Stimulated activated CD4-positive, alpha-beta T cell treated with anti-CD3 and anti-CD28 coated beads, Interleukin-2, amount 100 ng/mL, for 48 hours (primary cell): Measurements from ENCODE around the gene IL17REL.
"Not testable (repeated sequence)": the region's sequence is repeated elsewhere in the genome, so short reads cannot be mapped to it uniquely, and the experiment has no call there.

Source experiments
- DNase-seq, 2 donors: peaks; one replicate each; pipeline ENCODE4 v3.0.0-alpha.2; 2020

Gene IL17REL

DNA sequence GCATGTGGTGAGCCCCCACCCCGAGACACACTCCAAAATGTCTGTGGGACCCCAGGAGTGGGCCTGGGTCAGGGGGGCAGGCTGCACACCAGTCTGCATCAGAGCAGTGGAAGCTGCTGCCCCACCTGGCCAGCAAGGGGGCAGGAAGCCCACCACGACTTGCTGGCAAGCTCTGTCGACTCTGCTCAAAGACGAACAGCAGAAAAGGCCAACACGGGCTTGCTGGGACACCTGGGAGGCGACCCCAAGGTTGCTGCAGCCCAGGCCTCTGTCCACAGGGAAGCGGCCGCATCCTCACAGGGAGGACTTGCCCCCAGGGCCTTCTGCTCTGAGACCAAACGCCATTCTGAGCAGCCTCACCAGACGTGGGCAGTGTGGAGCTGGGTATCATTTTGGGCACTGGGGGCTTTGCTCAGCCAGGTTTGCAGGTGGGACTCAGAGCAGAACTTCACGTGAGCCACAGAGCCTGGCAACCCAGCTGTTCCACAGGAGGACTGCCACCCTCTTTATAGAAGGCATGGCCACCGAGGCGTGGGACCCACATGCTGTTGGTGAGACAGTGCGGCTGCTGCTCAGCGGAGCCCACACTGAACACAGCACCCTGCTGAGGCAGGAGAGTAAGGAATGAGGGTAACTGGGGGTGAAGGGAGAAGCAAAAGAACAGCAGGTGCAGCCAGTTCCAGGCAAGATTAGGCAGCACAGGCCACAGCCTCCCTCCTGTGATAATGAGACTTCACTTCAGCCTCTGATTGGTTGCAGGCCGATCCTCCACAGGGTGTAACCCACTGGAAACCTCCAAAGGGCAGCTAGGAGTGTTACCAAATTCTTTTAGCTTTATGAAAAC lies 11.0 kb downstream of the IL17REL start:
- no peak for DNase-seq

DNA sequence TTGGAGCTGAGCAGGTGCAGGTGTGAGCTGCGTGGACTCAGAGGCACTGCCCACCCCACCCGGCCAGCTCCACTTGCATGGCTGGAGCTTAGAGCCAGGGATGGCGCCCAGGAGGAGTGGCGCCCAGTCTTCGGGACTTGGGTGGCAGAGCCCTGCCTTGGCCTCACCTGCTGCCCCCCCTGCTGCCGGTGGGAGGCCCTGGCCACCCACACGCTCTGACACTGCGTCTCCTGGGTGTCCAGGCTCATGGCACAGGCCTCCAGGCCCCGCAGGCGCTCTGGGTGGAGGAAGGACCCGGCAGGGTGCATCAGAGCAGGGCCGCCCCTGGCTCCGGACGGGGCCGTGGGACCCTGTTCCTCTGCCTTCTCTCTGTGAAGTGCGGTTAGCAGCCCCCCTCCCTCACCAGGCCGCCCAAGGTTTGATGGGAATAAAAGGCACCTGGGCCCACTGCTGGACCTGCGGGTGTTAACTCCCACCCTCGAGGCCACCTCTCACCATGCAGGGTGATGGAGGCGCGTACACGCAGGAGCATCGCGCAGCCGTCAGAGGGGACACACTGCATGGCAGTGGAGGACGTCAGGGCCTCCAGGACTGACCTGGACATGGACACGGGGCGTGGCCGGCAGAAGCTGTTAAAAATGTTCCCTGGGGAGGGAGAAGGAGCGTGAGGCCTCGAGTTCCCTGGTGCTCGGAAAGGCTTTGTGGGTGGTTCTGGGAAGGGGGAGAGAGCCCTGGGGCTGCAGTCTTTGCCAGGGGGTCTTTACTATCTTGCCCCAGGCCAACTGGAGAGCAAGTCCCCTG lies 11.8 kb downstream of the IL17REL start:
- no peak for DNase-seq

DNA sequence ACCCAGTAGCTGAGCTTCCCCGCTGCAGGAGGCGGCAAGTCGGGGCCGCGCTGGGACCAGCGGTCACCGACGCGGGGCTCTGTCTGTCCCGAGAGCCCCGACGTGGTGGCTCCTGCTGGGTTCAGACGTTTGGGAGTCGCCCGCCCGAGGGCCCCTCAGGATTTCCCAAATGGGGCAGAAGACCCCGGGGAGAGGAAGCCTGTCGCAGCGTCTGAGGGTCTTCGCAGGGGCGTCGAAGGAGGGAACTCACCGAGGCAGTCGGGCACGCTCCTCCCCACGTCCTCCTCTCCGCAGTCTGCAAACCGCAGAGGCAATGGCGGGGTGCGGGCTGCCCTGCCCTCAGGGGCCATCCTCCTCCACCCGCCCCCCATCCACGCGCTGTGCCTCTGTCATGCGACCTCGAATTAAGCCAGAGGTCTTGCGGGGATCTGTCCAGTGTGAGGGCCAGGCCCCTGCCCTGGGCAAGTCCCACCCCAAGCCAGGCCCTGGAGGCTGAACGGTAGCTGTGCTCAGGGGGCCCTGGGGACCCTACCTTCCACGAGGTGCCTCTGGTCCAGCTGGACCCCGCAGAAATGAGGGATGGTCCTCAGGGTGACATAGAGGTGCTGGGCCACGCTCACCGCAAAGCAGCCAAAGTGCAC lies 12.5 kb downstream of the IL17REL start:
- no peak for DNase-seq

DNA sequence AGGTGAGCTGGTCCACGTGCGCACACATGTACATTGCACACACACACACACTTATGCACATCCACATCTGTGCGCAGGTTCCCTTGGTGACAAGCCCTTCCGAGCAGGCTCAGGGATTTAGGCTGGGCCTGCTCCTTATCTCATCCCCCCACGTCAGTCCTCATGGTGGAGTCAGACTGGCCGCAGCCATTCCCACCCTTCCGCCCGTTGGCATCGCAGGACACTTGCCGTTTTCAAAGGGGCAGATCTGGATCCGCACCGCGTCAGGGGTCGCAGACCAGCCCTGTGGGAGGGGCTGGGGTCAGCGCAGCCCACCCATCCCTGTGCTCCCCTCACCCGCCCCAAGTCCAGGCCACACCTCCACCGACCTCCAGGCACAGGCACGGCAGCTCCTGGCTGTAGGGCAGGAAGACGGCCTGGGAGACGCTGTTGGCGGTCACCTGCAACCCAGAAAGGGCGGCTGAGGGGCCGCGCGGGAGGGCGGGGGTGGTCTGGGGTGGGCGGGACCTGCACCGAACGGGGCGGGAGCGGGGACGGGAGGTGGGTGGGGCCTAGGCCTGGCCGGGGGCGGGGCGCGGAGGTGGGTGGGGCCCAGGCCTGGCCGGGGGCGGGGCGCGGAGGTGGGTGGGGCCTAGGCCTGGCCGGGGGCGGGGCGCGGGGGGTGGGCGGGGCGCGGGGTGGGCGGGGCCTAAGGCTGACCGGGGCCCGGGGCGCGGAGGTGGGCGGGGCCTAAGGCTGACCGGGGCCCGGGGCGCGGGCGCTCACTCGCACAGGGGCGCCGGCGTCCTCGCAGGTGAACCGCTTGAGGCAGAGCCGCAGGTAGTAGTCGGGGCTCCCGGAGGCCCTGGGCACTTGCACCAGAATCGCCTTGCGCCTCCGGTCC lies 13.3 kb downstream of the IL17REL start:
- DNase-seq: no peak

DNA sequence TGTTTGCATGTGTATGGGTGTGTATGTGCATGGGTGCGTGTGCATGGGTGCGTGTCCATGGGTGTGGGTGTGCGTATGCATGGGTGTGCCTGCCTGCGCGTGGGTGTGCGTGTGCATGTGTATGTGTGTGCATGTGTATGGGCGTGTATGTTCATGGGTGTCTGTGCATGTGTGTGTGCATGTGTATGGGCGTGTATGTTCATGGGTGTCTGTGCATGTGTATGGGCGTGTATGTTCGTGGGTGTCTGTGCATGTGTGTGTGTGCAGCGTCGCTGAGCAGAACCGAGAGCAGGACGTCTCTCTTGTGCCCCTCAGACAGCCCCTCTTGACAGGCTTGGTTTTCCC lies 13.9 kb downstream of the IL17REL start:
- no peak for DNase-seq

DNA sequence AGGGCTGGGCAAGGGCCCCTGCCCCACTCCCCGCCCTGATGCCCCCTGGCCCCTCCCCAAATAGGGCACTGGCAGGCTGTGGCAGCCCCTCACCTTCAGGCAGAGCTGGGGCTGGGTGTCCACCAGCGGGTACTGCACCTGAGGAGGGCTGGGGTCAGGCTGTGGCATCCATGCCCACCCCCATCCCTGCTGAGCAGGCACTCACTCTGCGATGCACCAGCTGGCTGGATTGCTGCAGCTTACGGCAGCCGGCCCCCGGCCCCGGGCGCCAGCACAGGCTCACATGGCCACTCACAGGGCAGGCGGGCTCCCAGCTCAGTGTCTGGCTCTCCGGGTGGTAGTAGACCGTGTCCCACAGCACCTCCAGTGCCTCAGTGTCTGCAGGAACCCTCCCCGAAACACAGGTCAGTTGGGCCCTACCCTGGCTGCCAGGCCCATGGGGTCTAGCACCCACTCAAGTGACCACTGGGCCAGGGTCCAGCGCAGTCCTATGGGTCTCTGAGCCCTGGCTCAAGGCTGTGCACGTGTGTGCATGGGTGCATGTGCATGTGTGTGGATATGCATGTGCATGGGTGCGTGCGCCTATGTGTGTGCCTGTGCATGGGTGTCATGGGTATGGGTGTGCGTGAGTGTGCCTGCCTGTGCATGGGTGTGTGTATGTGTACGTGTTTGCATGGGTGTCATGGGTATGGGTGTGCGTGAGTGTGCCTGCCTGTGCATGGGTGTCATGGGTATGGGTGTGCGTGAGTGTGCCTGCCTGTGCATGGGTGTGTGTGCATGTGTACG lies 14.4 kb downstream of the IL17REL start:
- no peak for DNase-seq

DNA sequence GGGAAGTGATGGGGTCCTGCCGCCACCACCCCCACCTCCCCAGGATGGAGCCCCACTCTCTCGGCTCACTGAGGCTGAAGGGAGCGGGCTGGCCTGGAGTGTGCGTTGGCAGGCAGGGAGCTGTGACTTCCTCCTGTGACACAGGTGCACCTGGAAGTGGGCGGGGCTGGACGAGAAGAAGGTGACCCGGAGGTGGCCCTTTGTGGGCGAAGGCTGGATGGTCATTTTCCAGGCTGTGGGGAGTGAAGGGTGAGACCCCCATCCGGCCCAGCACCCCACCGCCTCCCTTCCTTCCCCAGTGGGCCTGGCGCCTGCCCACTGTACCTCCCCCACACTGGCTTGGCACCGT lies 15.3 kb downstream of the IL17REL start:
- no peak for DNase-seq

DNA sequence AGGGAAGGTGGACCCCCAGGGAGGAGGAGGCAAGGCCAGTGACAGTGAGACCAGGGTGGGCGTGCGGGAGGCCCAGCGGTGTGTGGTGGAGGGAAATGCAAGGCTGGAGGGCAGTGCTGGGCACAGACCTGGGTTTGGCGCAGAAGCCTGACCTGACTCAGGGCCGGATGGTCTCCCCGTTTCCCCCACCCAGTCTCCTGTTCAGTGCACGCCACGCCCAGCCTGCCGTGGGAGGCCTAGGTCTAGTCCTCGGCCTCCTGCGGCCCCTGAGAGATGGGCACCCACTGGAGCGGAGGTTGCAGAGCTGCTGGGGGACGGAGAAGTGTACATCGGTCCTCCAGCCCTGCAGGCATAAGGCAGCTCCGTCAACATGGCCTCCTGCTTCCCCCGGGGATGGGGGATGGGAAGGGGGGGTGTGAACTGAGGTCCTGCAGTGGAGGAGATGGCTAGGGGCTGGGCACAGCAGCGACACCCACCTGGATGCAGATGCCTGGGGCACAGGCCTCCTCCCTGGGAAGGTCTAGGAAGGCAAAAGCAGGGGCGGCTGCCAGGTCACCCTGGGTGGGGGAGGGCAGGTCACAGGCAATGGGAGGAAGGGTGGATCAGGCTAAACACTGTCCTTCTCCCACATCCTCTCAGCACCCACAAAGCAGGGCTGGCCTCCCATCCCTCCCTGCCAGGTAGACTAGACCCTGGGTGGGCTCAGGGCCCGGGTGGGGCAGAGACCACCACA lies 15.9 kb downstream of the IL17REL start:
- DNase-seq: no peak

DNA sequence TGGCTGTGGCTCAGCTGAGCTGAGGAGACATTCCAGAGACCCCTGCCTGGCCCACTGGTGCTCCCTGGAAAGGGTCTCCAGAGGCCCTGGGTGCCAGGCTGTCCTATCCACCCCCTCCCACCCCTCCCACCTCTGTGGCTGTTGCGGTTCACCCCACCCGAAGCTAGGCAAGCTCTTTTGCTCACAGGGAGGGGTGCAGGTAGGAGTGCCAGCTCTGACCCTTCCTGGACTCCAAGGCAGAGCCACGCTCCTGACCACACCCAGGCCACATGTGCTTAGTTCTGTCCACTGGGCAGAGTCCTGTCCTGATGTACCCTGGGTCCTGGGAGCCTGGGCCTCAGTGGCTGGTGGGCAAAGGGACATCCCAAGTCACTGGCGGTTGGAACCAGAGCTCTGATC lies 16.4 kb downstream of the IL17REL start:
- no peak for DNase-seq

DNA sequence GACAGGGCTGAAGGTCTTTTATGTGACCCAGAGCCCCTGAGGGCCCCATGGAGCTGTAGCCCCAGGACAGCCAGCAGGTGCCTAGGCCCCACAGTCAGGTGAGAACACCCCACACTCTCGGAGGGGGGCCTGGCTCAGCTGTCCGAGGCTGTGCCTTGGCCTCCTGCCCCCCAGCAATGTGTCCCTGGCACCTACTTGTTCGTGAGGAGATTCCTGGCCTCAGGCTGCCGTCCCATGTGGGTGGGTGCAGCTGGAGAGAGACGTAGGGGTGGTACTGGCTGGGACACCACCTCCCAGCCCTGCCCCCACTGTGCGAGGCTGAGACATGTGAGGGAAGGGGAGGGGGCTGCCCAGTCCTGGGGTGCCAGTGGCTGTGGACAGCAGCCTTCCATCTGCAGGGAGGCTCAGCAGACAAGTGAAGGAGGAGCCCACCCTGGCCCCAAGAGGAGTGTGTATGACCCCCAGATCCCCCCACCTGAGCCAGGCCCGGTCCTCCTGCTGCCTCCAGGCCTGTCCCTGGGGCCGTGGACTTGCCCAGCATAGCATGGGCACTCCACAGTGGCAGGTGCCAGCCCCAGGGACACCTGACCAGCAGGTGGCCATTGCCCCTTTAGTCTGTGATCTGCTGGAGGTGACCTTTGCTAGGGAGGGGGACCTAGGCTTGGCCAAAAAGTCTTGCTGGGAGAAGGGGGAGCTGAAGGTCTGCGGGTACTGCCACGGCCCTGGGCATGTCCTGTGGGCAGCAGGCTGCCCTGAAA lies 17.0 kb downstream of the IL17REL start:
- no peak for DNase-seq

DNA sequence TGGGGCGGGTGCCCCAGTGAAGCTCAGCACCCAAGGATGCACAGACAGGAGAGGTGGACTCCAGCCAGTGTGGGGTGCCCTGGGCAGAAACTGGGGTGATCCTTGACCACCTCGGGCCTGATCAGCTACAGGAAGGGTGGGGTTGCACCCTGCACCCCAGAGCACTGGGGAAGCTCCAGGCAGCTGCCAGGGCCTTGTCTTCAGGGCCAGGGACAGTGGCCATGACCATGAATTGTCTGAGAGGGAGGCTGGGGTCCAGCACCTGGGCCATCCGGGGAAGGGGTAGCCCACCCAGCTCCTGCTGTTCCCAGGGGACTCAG lies 17.6 kb downstream of the IL17REL start:
- DNase-seq: no peak

DNA sequence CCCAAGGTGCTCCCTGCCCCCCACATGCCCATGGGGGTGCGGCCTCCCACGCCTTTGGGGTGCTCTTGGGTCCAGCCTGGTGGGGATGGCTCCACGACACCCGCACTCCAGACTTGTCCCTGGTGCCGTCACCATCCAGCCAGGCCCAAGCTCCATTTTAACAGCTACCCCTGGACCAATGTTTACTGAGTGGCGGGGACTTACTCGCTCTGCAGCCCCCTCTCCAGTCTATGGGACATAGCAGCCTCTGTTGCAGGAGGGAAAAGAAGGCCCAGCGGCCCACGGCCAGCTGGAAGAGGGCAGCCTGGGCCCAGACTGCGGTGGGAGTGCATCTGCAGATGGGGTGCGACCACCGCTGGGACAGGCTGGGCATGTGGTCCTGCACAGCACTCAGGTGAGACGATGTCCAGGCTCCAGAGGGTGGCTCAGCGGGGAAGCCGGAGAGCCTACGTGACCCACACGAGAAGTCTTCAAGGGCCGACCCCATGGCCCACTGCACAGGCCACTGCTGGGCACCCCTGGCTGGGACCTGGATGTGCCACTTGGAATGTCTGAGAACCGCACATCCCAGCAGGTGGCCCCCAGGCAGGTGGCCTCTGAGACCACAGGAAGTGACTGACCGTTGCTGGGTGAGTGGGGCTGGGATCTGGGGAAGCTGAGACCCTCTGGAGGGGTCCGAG lies 18.1 kb downstream of the IL17REL start:
- no peak for DNase-seq

DNA sequence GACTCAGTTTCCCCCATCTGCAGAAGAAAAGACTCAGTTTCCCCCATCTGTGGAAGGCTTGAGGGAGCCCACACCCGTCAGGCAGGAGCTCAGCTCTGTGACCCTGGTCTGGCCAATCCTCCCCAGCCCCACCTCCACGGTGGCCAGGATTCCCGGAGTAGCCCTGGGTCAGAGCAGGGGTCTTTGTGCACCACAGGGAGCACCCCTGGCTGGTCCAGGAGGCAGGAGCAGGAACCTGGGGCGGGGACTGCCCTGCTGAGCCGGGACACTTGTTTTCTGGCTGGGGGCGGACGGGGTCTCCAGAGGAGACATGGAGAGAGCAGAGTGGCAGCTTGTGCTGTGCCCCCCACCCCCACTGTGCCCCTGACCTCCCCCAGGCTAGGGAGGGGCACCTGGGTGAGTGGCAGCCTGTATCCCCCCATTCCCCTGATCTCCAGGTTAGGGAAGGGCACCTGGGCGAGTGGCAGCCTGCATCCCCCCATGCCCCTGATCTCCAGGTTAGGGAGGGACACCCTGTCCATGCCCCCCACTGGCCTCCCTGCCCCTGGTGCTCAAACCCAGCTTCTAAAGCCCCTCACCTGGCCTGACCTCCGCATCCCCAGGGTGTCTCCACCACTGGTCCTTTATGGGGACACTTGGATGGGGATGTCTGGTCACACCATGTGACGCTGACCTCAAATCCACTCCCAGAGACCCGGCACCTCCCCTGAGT lies 18.8 kb downstream of the IL17REL start:
- DNase-seq: no peak

DNA sequence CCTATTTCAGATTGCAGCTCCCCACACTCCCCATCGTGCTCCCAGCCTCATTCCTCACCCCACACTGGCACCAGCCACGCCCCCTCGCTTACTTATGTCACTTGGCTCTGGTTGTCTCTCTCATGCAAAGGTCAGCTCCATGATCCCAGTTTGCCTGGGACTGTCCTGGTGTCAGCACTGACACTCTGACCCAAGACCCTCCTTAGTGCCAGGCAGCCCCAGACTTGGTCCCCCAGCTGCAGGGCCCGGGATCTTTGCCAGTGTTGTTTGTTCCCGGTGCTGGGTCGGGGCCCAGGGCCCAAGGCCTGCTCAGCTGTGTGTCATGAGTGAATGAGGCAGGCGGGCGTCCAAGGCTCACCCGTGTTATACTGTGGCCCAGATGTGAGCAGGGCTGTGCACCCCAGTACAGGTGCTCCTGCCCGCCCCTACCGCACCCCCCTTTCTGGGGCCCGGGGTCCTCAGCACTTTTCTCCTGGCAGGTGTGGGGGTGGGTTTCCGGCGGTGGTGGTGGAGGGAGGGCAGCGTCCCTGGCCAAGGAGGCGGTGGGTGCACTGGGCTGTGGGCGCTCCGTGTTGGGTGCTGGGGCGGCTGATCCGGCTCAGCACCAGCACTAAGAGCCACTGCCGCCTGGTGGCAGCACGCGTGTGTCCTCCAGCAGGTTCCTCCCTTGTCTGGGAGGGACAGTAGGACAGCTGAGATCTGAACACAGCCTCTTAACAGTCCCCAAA lies 19.5 kb downstream of the IL17REL start:
- peak in 1 of 2 donors; percentile 62 for DNase-seq

DNA sequence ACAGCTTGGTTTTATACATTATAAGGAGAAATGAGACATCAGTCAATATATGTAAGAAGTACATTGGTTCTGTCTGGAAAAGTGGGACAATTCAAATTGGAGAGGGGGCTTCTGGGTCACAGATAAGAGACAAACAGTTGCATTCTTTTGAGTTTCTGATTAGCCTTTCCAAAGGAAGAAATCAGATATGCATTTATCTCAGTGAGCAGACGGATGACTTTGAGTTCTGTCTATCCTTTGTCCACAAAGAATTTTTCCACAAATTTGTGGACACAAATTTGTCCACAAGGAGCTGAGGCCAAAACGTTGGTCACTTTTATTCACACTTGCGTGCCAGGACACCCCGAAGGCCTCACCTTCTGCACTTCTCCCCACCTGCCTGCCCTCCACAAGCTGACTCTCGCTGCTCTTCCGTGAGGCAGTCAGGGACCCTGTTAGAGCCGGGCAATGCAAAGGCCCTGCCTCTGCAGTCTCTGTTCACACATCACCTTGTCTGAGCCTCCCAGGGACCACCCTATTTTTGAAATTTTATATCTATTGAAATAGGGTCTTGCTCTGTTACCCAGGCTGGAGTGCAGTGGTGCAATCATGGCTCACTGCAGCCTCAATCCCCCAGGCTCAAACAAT lies 20.5 kb downstream of the IL17REL start:
- no peak for DNase-seq

DNA sequence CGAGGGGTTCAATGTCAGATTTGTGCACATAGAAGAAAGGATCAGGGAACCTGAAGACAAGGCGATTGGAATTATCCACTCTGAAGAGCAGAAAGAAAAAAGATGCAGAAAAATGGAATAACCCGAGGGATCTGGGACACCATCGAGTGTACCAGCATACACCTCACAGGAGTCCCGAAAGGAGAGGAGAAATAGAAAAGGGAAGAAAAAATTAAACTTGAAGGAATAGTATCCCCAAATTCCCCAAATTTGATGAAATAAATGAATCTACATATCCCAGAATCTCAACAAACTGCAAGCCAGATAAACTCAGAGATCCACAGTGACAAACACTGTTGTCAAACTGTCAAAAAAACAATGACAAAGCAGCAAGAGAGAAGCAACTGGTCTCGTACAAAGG lies 21.4 kb downstream of the IL17REL start:
- no peak for DNase-seq

DNA sequence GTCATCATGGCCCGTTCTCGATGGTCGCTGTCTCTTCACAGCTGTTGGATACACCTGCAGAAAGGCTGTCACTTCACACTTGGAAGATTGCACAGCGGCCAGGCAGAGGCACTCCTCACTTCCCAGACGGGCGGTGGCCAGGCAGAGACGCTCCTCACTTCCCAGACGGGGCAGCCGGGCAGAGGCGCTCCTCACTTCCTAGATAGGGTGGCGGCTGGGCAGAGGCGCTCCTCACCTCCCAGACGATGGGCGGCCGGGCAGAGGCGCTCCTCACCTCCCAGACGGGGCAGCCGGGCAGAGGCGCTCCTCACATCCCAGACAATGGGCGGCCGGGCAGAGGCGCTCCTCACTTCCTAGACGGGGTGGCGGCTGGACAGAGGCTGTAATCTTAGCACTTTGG lies 22.7 kb downstream of the IL17REL start:
- DNase-seq: not testable (repeated sequence)

DNA sequence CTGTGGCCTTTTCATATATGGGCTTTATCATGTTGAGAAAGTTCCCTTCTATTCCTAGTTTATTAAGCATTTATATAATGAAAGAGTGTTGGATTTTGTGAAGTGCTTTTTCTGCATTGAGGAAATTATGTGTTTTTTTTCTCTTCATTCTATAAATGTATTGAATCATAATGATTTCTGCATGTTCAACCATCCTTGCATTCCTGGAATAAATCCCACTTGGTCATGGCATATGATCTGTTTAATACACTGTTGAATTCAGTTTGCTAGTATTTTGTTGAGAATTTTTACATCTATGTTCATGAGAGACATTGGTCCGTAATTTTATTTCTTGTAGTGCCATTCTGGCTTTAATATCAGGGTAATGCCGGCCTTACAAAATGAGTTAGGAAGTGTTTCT lies 26.2 kb downstream of the IL17REL start:
- DNase-seq: no peak
